CD8-positive, alpha-beta memory T cell (primary cell): ENCODE measurements around the gene CTDNEP1. TPM values are rescaled to one million over a fixed set of nuclear protein-coding genes. Genes with fewer than 3 reads are reported as not detected.

ENCODE experiments used
- CTCF ChIA-PET: fragments of 350-600 bp; sonication (Branson Sonifier 250); formaldehyde crosslinking; loops from one replicate; lab custom pipeline; 2021; ENCODE audit warnings: antibody characterized with exemption; lab: Charles Lee
- POLR2A ChIA-PET: fragments of 350-600 bp; sonication (Branson Sonifier 250); formaldehyde crosslinking; loops from one replicate; lab custom pipeline; 2021; ENCODE audit warnings: antibody characterized with exemption; lab: Charles Lee
- DNase-seq, 5 donors: peaks; one replicate each; pipeline versions ENCODE4 v3.0.0 to v3.0.0-alpha.2; 2020 to 2022; ENCODE audit warnings: mixed read lengths in 1 of 5
- H3K27ac ChIP-seq: one replicate; pipeline ENCODE4 v1.7.0; 2013; ENCODE audit warnings: low read depth, mild to moderate bottlenecking, low read length, moderate library complexity
- H3K27me3 ChIP-seq: 2 replicates; pipeline ENCODE4 v1.7.0; 2013; ENCODE audit warnings: low read length, mild to moderate bottlenecking; ENCODE audit not compliant: insufficient read depth, poor library complexity, severe bottlenecking
- H3K36me3 ChIP-seq: 2 replicates; pipeline ENCODE4 v1.7.0; 2013; ENCODE audit warnings: mild to moderate bottlenecking, low read length, moderate library complexity; ENCODE audit not compliant: insufficient read depth
- H3K4me1 ChIP-seq: 2 replicates; pipeline ENCODE4 v1.7.0; 2013; ENCODE audit warnings: mild to moderate bottlenecking, low read length, moderate library complexity; ENCODE audit not compliant: insufficient read depth
- H3K4me3 ChIP-seq: 2 replicates; pipeline ENCODE4 v1.7.0; 2013; ENCODE audit warnings: mild to moderate bottlenecking, low read length
- H3K9me3 ChIP-seq: 2 replicates; pipeline ENCODE4 v1.7.0; 2013; ENCODE audit warnings: mild to moderate bottlenecking, low read length
- H3K27ac Mint-ChIP-seq, 8 donors: one replicate each; pipeline ENCODE4 v1.8.0; 2020 to 2021; ENCODE audit warnings: mixed read lengths in 8 of 8, mild to moderate bottlenecking in 6 of 8, inconsistent platforms in 3 of 8, moderate library complexity in 3 of 8
- H3K27me3 Mint-ChIP-seq, 2 donors: one replicate each; pipeline ENCODE4 v1.8.0; 2020 to 2021; ENCODE audit warnings: mixed read lengths in 2 of 2, mild to moderate bottlenecking in 1 of 2, moderate library complexity in 1 of 2
- H3K36me3 Mint-ChIP-seq, 3 donors: one replicate each; pipeline ENCODE4 v1.8.0; 2020 to 2021; ENCODE audit warnings: mixed read lengths in 3 of 3, inconsistent platforms in 1 of 3, mild to moderate bottlenecking in 1 of 3
- H3K4me1 Mint-ChIP-seq, 3 donors: one replicate each; pipeline ENCODE4 v1.8.0; 2020 to 2021; ENCODE audit warnings: mixed read lengths in 3 of 3, inconsistent platforms in 1 of 3, mild to moderate bottlenecking in 1 of 3
- H3K4me3 Mint-ChIP-seq, 7 donors: one replicate each; pipeline ENCODE4 v1.8.0; 2020 to 2021; ENCODE audit warnings: mixed read lengths in 7 of 7, mild to moderate bottlenecking in 6 of 7, moderate library complexity in 4 of 7, inconsistent platforms in 2 of 7
- H3K9me3 Mint-ChIP-seq, 5 donors: one replicate each; pipeline ENCODE4 v1.8.0; 2020 to 2022; ENCODE audit warnings: mixed read lengths in 5 of 5, mild to moderate bottlenecking in 3 of 5, moderate library complexity in 2 of 5, inconsistent platforms in 1 of 5
- polyA plus RNA-seq: library from polyadenylated mRNA; unstranded; fragments of 300-500 nt; fragmentation: Illumina TruSeq; gene quantifications from one replicate; pipeline ENCODE4 v1.2.3, GENCODE V29; 2021
- total RNA-seq, 2 experiments: library from RNA; stranded (reverse); gene quantifications; one replicate each; pipeline ENCODE4 v1.2.3, GENCODE V29; 2021

CTDNEP1 gene
- total and polyA plus RNA-seq, 3 experiments from 2014 or later = 57.1 to 240 (median 224) TPM

- H3K27me3 ChIP-seq = no peaks in the 10 kb centered on the region
- DNase-seq = no peak
- CTCF ChIA-PET = interaction anchor here (1.1 to 2.4 kb wide), 2 partner anchors 14 to 30 kb away, joined by 3 to 9 read pairs; partner anchors contain the start of gene SLC2A4
Measured at GRCh38 chr17:7266784-7267183, 15.2 kb upstream of the CTDNEP1 start.

GRCh38 chr17:7263801-7264078, 12.2 kb upstream of the CTDNEP1 start:
- ChIA-PET POLR2A (interaction anchor here (0.6 kb wide), 1 partner anchor 26 kb away, joined by 4 read pairs; no protein-coding TSS in a partner anchor), CTCF (interaction anchor here (1.0 kb wide), 1 partner anchor 73 kb away, joined by 3 read pairs; no protein-coding TSS in a partner anchor)
- H3K36me3 Mint-ChIP-seq = peaks cover 0 to 9% (median 0%) of the 10 kb centered on the region in 3 donors
- H3K4me1 Mint-ChIP-seq = peaks cover 21 to 32% (median 23%) of the 10 kb centered on the region in 3 donors
- no peaks in the 10 kb centered on the region for H3K9me3 Mint-ChIP-seq
- Histone ChIP-seq H3K27ac (no peak overlapping the region), H3K36me3 (no peaks in the 10 kb centered on the region), H3K9me3 (no peaks in the 10 kb centered on the region), H3K4me3 (no peak overlapping the region), H3K4me1 (peaks cover 19% of the 10 kb centered on the region), H3K27me3 (no peaks in the 10 kb centered on the region)
- H3K27ac Mint-ChIP-seq = peak overlapping the region in 2 of 8 donors; percentile 8 to 91
- peak overlapping the region in 6 of 7 donors; percentile 81 to 86 (median 84) for H3K4me3 Mint-ChIP-seq
- no peak for DNase-seq
- peaks cover 8% of the 10 kb centered on the region in 2 donors for H3K27me3 Mint-ChIP-seq

More at GRCh38 chr17:7266784-7267183, 15.2 kb upstream of the CTDNEP1 start:
- H3K9me3 ChIP-seq = no peaks in the 10 kb centered on the region
- Mint-ChIP-seq H3K27ac (no peak overlapping the region), H3K36me3 (no peaks in the 10 kb centered on the region), H3K4me3 (no peak overlapping the region), H3K4me1 (peaks cover 17 to 22% (median 21%) of the 10 kb centered on the region in 3 donors), H3K27me3 (peaks cover 8% of the 10 kb centered on the region in 2 donors), H3K9me3 (no peaks in the 10 kb centered on the region)
- H3K4me1 ChIP-seq = peaks cover 18% of the 10 kb centered on the region
- H3K4me3 ChIP-seq = no peak overlapping the region
- H3K36me3 ChIP-seq = no peaks in the 10 kb centered on the region
- no peak overlapping the region for H3K27ac ChIP-seq
- POLR2A ChIA-PET = no interaction called here

DNA sequence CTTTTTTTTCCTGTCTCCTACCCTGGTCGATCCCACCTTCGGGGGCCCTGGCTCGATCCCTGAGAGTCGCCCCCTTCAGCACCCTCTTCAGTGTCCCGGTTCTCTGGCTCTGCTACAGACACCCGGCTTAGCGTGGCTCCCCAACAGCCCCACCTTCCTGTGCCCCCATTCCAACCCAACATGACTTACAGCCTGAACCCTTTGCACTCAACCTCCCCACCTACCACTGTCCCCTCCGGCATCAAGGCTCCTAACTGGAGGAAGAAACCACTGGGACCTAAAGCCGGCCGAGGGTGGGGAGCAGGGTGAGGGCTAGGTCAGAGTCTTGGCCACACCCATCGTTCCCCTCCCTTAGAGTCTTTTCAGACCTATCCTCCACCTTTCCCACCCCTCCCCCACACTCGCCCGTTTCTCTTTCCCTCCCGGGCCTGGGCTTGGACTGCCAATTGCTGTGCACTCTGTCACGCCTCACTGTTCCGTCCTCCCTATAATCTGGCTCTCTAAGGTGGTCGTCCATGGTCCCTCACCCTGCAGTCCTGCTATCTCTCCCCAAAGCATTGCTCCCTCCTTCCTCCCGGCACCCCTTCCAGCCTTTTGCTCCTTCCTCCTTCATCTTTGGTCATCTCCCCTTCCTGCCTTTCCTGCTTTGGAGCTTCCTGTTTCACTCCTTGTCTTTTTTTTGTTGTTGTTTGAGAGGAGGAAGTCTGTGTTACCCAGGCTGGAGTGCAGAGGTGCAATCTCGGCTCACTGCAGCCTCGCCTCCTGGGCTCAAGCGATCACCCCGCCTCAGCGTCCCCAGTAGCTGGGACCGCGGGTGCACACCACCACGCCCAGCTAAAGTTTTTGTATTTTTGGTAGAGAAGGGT, 11.6 kb upstream of the CTDNEP1 start:
- H3K27me3 ChIP-seq = no peaks in the 10 kb centered on the region
- Mint-ChIP-seq H3K27ac (peak overlapping the region in 7 of 8 donors; percentile 8 to 91 (median 73)), H3K36me3 (peaks cover 0 to 14% (median 0%) of the 10 kb centered on the region in 3 donors), H3K4me3 (peak overlapping the region; percentile 81 to 89 (median 85)), H3K27me3 (peaks cover 8% of the 10 kb centered on the region in 2 donors), H3K4me1 (peaks cover 21 to 32% (median 23%) of the 10 kb centered on the region in 3 donors), H3K9me3 (no peaks in the 10 kb centered on the region)
- POLR2A ChIA-PET = interaction anchor here (0.6 kb wide), 1 partner anchor 25 kb away, joined by 4 read pairs; no protein-coding TSS in a partner anchor
- H3K9me3 ChIP-seq = no peaks in the 10 kb centered on the region
- H3K36me3 ChIP-seq = no peaks in the 10 kb centered on the region
- DNase-seq = no peak
- peaks cover 19% of the 10 kb centered on the region for H3K4me1 ChIP-seq
- H3K27ac ChIP-seq = peak overlapping the region; percentile 28
- H3K4me3 ChIP-seq = peak overlapping the region; percentile 24
- CTCF ChIA-PET = interaction anchor here (1.0 kb wide), 1 partner anchor 74 kb away, joined by 3 read pairs; no protein-coding TSS in a partner anchor

GRCh38 chr17:7262192-7262934, 10.8 kb upstream of the CTDNEP1 start, which contains the start of gene CLDN7:
Gene CLDN7 (minus strand): TSS chr17:7262478. CDS start chr17:7262043, 435 bp downstream.
- ChIA-PET CTCF (interaction anchor here (1.0 to 1.4 kb wide), 3 partner anchors 20 to 82 kb away, joined by 3 read pairs; partner anchors contain the start of gene GABARAP), POLR2A (interaction anchor here (0.6 to 1.1 kb wide), 3 partner anchors 20 to 26 kb away, joined by 3 to 6 read pairs (median 3); no protein-coding TSS in a partner anchor)
- H3K36me3 Mint-ChIP-seq = peaks cover 0 to 18% (median 0%) of the 10 kb centered on the region in 3 donors
- DNase-seq = peak in 1 of 5 donors; percentile 34
- Histone ChIP-seq H3K4me3 (peak within 1 kb of the TSS; percentile 26), H3K27me3 (no peaks in the 10 kb centered on the region), H3K4me1 (peaks cover 19% of the 10 kb centered on the region), H3K27ac (peak within 1 kb of the TSS; percentile 28), H3K9me3 (no peaks in the 10 kb centered on the region), H3K36me3 (no peaks in the 10 kb centered on the region)
- H3K9me3 Mint-ChIP-seq = no peaks in the 10 kb centered on the region
- H3K4me1 Mint-ChIP-seq = peaks cover 21 to 32% (median 23%) of the 10 kb centered on the region in 3 donors
- H3K27me3 Mint-ChIP-seq = peaks cover 6 to 8% of the 10 kb centered on the region in 2 donors
- peak within 1 kb of the TSS; percentile 81 to 89 (median 85) for H3K4me3 Mint-ChIP-seq
- peak within 1 kb of the TSS in 7 of 8 donors; percentile 64 to 91 (median 81) for H3K27ac Mint-ChIP-seq

- Histone ChIP-seq H3K36me3 (no peaks in the 10 kb centered on the region), H3K9me3 (no peaks in the 10 kb centered on the region), H3K27me3 (no peaks in the 10 kb centered on the region), H3K27ac (no peak overlapping the region), H3K4me1 (peaks cover 19% of the 10 kb centered on the region), H3K4me3 (peak overlapping the region; percentile 26)
- Mint-ChIP-seq H3K4me3 (peak overlapping the region; percentile 72 to 83 (median 76)), H3K36me3 (peaks cover 0 to 26% (median 3%) of the 10 kb centered on the region in 3 donors), H3K4me1 (peaks cover 21 to 32% (median 23%) of the 10 kb centered on the region in 3 donors), H3K27me3 (peaks cover 5 to 6% of the 10 kb centered on the region in 2 donors), H3K27ac (peak overlapping the region in 7 of 8 donors; percentile 51 to 85 (median 69)), H3K9me3 (no peaks in the 10 kb centered on the region)
- POLR2A ChIA-PET = interaction anchor here (0.5 to 1.1 kb wide), 4 partner anchors 19 to 35 kb away, joined by 3 to 6 read pairs (median 3); no protein-coding TSS in a partner anchor
- CTCF ChIA-PET = interaction anchor here (1.0 to 1.4 kb wide), 3 partner anchors 20 to 83 kb away, joined by 3 read pairs; partner anchors contain the start of gene GABARAP
- peak in 2 of 5 donors; percentile 25 to 41 for DNase-seq
Measured at GRCh38 chr17:7261379-7262191, 10.1 kb upstream of the CTDNEP1 start.

- Mint-ChIP-seq H3K27me3 (peaks cover 4 to 5% of the 10 kb centered on the region in 2 donors), H3K9me3 (no peaks in the 10 kb centered on the region), H3K4me3 (peak overlapping the region; percentile 41 to 83 (median 61)), H3K27ac (peak overlapping the region in 7 of 8 donors; percentile 35 to 78 (median 64)), H3K4me1 (peaks cover 23 to 32% (median 23%) of the 10 kb centered on the region in 3 donors), H3K36me3 (peaks cover 2 to 32% (median 3%) of the 10 kb centered on the region in 3 donors)
- Histone ChIP-seq H3K27me3 (no peaks in the 10 kb centered on the region), H3K4me3 (peak overlapping the region; percentile 26), H3K36me3 (no peaks in the 10 kb centered on the region), H3K9me3 (no peaks in the 10 kb centered on the region), H3K27ac (no peak overlapping the region), H3K4me1 (peaks cover 19% of the 10 kb centered on the region)
- ChIA-PET POLR2A (interaction anchor here (0.6 to 1.1 kb wide), 2 partner anchors 22 to 1057 kb away, joined by 3 to 6 read pairs; no protein-coding TSS in a partner anchor), CTCF (interaction anchor here (1.2 to 1.4 kb wide), 2 partner anchors 40 to 44 kb away, joined by 3 read pairs; no protein-coding TSS in a partner anchor)
- peak in 3 of 5 donors; percentile 22 to 50 (median 33) for DNase-seq
Measured at GRCh38 chr17:7260651-7261378, 9.3 kb upstream of the CTDNEP1 start.
